Small intestine (tissue), 7 donors: ENCODE measurements around the gene IGHMBP2. TPM values are rescaled to one million over a fixed set of nuclear protein-coding genes. Genes with fewer than 3 reads are reported as not detected.

Experiments
- DNase-seq, 2 donors: peaks; one replicate each; pipeline versions ENCODE4 v3.0.0 to v3.0.0-alpha.2; 2013
- FAIRE-seq: peaks from 2 replicates; lab custom pipeline; 2012; peaks lifted over from hg19 to GRCh38; lab: Jason Lieb, UNC
- H3K27ac ChIP-seq, 3 donors: one replicate each; pipeline ENCODE4 v1.5.1; 2013; ENCODE audit warnings: low read length in 2 of 3, mild to moderate bottlenecking in 2 of 3, control low read depth in 1 of 3, inconsistent platforms in 1 of 3, low read depth in 1 of 3, moderate library complexity in 1 of 3
- H3K27me3 ChIP-seq, 3 donors: one replicate each; pipeline ENCODE4 v1.6.1; 2013; ENCODE audit warnings: low read length in 3 of 3, inconsistent platforms in 1 of 3; ENCODE audit not compliant: control insufficient read depth in 3 of 3, insufficient read depth in 3 of 3
- H3K36me3 ChIP-seq, 3 donors: one replicate each; pipeline ENCODE4 v1.6.1; 2013; ENCODE audit warnings: low read length in 3 of 3, inconsistent platforms in 1 of 3, low read depth in 1 of 3, mild to moderate bottlenecking in 1 of 3, moderate library complexity in 1 of 3; ENCODE audit not compliant: control insufficient read depth in 3 of 3, insufficient read depth in 2 of 3
- H3K4me1 ChIP-seq, 3 donors: one replicate each; pipeline ENCODE4 v1.6.1; 2013; ENCODE audit warnings: low read length in 2 of 3, inconsistent platforms in 1 of 3, low read depth in 1 of 3, mild to moderate bottlenecking in 1 of 3, moderate library complexity in 1 of 3; ENCODE audit not compliant: control insufficient read depth in 3 of 3, insufficient read depth in 2 of 3
- H3K4me3 ChIP-seq, 3 donors: one replicate each; pipeline ENCODE4 v1.5.1; 2013; ENCODE audit warnings: low read length in 3 of 3, control low read depth in 1 of 3, inconsistent platforms in 1 of 3, low read depth in 1 of 3, mild to moderate bottlenecking in 1 of 3, moderate library complexity in 1 of 3
- H3K9me3 ChIP-seq, 2 donors: one replicate each; pipeline ENCODE4 v1.6.1; 2013; ENCODE audit warnings: low read depth in 1 of 2, low read length in 1 of 2; ENCODE audit not compliant: control insufficient read depth in 2 of 2, insufficient read depth in 1 of 2
- WGBS, 3 donors: extraction: QIAGEN DNeasy Blood & Tissue Kit; methylation state at CpG; one replicate each; pipeline ENCODE4 v1.1.7; 2013; 5-methylcytosine and 5-hydroxymethylcytosine counted together
- polyA plus RNA-seq, 4 donors: library from polyadenylated mRNA; stranded (reverse) in 3 of 4; unstranded in 1 of 4; fragments of 200-250 nt in 3 of 4; fragments of 120-200 nt in 1 of 4; gene quantifications; one replicate each; pipeline versions ENCODE4 v1.2.1 to v1.2.3, GENCODE V29; 2013
- donor health status: healthy with polysubstance abuse.
- donor health status: control.
- donor health status: control.
- donor health status: Bipolar disorder and iron deficiency.
- donor health status: healthy.

IGHMBP2 gene
- polyA plus RNA-seq, 4 donors = 10.3 to 40.7 (median 19.5) TPM

DNA sequence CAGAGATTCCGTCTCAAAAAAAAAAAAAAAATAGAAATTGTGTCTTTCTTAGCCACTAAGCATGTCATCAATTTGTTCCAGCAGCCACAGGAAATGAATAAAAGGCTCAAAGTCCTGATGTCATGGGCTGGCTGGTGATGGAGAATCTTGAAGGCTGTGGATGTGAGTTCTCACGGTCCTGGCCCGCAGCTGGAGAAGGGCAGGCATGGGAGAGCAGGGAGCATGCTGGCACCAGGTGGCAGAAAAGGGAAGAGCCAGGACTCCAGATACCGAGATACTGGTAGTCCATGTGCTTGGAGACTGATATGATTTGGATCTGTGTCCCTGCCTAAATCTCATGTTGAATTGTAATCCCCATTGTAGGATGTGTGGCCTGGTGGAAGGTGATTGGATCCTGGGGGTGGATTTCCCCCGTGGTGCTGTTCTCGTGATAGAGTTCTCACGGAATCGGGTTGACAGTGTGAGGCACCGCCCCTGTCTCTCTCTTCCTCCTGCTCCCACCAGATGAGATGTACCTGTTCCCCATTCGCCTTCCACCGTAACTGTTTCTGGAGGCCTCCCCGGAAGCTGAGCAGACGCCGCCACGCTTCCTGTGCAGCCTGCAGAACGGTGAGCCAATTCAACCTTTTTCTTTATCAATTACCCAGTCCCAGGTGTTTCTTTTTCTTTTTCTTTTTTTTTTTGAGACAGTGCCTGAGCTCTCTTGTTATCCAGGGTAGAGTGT lies 59.0 kb downstream of the IGHMBP2 start:
- H3K27ac ChIP-seq = no peak overlapping the region
- FAIRE-seq (no peak), DNase-seq (no peak)
- no peaks in the 10 kb centered on the region for H3K4me1 ChIP-seq
- WGBS, 3 donors = 73 to 80% (median 78%) methylated on average over 16 of the region's 16 CpGs
- H3K36me3 ChIP-seq = no peaks in the 10 kb centered on the region
- no peak overlapping the region for H3K4me3 ChIP-seq
- peaks cover 0 to 9% of the 10 kb centered on the region in 2 donors for H3K9me3 ChIP-seq
- H3K27me3 ChIP-seq = peaks cover 0 to 3% (median 0%) of the 10 kb centered on the region in 3 donors

DNA sequence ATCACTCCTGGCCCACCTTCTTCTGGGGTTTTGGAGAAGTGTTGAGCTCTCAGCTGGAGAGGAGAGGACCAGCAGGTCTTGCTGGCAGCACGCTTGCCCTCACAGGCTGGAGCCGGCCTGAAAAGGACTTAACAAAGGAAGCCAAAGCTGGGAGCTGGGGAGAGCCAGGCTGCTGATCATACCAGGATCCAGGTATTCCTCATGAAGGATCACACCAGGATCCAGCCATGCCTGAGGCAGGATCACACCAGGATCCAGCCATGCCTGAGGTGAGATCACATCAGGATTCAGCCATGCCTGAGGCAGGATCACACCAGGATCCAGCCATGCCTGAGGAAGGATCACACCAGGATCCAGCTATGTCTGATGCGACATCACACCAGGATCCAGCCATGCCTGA lies 60.1 kb downstream of the IGHMBP2 start:
- FAIRE-seq (no peak), DNase-seq (no peak)

DNA sequence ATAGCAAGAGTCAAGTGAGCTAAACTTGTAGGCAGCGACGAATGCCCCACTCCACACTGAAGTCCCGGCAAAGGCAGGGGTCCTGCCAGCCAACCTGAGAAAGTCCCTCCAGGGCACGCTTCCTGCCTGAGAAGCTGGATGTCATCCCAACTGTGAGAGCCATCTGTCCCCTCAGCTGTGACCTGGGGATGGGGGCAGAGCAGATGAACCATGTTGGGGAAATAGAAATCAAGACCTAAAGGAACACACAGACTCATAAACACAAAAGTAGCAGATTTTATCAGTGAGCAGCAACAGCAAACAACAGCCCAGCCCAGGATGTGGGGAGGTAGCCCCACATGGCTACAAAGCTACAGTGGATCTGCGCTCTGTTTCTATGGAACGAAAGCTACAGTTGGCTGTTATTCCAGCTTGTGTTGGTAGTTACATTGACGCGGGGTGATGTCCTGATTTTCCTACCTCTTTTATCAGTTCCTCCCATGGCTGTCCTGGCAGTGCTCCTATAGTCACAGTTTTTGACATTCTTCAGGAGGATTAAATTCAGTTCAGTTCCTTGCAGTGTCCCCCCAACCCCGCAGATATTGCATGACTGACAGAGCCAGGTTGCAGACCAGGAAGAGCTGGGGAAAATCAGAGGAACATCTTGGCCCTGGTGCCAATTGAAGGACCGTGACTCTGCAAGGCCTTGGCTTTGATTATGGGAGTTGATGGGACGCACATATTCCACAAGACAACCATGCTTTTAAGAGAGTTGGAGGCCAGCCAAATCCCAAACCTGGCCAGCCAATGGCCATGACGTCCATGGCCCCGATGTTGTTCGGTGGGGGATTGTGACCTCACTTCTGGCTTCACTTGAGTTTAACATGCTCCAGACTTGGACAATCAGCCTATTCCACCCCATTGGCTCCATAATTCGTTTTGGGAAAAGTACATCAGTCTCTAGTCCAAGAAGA lies 62.5 kb downstream of the IGHMBP2 start:
- FAIRE-seq (no peak), DNase-seq (no peak)
- no peak overlapping the region for H3K4me3 ChIP-seq
- peaks cover 0 to 12% (median 0%) of the 10 kb centered on the region in 3 donors for H3K27me3 ChIP-seq
- peaks cover 0 to 9% of the 10 kb centered on the region in 2 donors for H3K9me3 ChIP-seq
- H3K4me1 ChIP-seq = no peaks in the 10 kb centered on the region
- 84 to 87% (median 85%) methylated on average over 15 of the region's 15 CpGs for WGBS, 3 donors
- no peak overlapping the region for H3K27ac ChIP-seq
- no peaks in the 10 kb centered on the region for H3K36me3 ChIP-seq

More for the DNA sequence above, 60.1 kb downstream of the IGHMBP2 start:
- Histone ChIP-seq H3K4me1 (no peaks in the 10 kb centered on the region), H3K9me3 (peaks cover 0 to 9% of the 10 kb centered on the region in 2 donors), H3K4me3 (no peak overlapping the region), H3K27ac (no peak overlapping the region), H3K27me3 (peaks cover 0 to 6% (median 0%) of the 10 kb centered on the region in 3 donors), H3K36me3 (no peaks in the 10 kb centered on the region)
- WGBS, 3 donors = 92 to 96% (median 94%) methylated on average over 3 of the region's 3 CpGs

- Histone ChIP-seq H3K27ac (no peak overlapping the region), H3K4me1 (no peaks in the 10 kb centered on the region), H3K36me3 (no peaks in the 10 kb centered on the region), H3K27me3 (peaks cover 0 to 15% (median 0%) of the 10 kb centered on the region in 3 donors), H3K4me3 (no peak overlapping the region), H3K9me3 (peaks cover 0 to 9% of the 10 kb centered on the region in 2 donors)
- FAIRE-seq = no peak
- 87 to 89% (median 88%) methylated on average over 9 of the region's 9 CpGs for WGBS, 3 donors
- DNase-seq = no peak
Observed at GRCh38 chr11:68966894-68967780, 63.4 kb downstream of the IGHMBP2 start.

DNA sequence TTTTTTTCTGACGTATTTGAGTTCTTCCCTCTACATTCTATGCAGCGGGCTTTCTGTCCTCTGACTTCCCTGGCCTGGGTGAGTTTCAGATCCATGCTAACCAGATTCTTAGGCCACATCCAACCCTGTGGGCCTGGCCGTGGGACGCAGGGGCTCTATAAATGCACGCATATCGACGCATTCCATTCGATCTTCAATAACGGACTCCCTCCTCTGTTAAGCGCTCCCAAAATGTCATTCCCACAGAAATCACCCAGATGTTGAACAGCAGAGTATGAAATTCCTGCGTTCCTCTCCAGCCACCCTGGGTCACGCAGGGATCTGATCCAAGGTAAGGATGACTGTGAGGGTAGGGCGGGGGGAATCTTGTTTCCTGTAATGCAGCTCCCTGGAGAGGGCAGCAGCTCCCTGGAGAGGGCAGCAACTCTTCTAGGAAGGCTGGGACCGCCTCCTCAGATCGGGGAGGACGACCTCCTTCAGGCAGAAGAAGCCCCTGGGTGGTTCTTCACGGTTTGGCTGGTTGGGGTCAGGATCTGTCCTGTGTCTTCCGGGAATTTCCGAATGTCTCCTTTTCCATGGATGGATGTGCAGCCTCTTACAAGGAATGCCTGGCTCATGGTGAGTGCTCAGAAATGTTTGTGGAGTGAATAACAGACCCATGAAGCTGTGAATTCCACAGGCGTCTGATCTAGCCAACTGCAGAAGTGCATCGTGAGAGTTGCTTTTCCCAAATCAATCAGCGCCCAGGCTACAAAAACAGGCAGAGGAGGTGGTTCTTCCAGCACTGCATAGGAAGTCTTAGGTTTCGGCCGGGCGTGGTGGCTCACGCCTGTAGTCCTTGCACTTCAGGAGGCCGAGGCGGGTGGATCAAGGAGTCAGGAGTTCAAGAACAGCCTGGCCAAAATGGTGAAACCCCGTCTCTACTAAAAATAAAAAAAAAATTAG lies 64.9 kb downstream of the IGHMBP2 start:
- no peak for FAIRE-seq
- Histone ChIP-seq H3K27ac (no peak overlapping the region), H3K9me3 (peaks cover 0 to 9% of the 10 kb centered on the region in 2 donors), H3K4me3 (no peak overlapping the region), H3K36me3 (no peaks in the 10 kb centered on the region), H3K4me1 (no peaks in the 10 kb centered on the region), H3K27me3 (peaks cover 0 to 15% (median 0%) of the 10 kb centered on the region in 3 donors)
- WGBS, 3 donors = 69 to 73% (median 73%) methylated on average over 29 of the region's 29 CpGs
- DNase-seq = no peak

- Histone ChIP-seq H3K36me3 (no peaks in the 10 kb centered on the region), H3K4me3 (no peak overlapping the region), H3K27me3 (peaks cover 0 to 15% (median 0%) of the 10 kb centered on the region in 3 donors), H3K27ac (no peak overlapping the region), H3K9me3 (peaks cover 0 to 4% of the 10 kb centered on the region in 2 donors), H3K4me1 (no peaks in the 10 kb centered on the region)
- DNase-seq (no peak), FAIRE-seq (no peak)
- WGBS, 3 donors = 62 to 75% (median 66%) methylated on average over 8 of the region's 8 CpGs
Observed at GRCh38 chr11:68969386-68969785, 65.7 kb downstream of the IGHMBP2 start.

- Histone ChIP-seq H3K4me3 (no peak overlapping the region), H3K9me3 (peaks cover 0 to 6% of the 10 kb centered on the region in 2 donors), H3K27me3 (peaks cover 0 to 15% (median 0%) of the 10 kb centered on the region in 3 donors), H3K27ac (no peak overlapping the region), H3K36me3 (no peaks in the 10 kb centered on the region), H3K4me1 (no peaks in the 10 kb centered on the region)
- WGBS, 3 donors = 80 to 87% (median 84%) methylated on average over 8 of the region's 8 CpGs
- FAIRE-seq (no peak), DNase-seq (no peak)
Observed at GRCh38 chr11:68970921-68971636, 67.4 kb downstream of the IGHMBP2 start.
